Raji (cell line): ENCODE measurements around the gene OGFOD2.

Experiments
- POLR2A ChIP-seq: IDR thresholded peaks from 2 replicates; pipeline ENCODE4 v1.6.1; 2011; ENCODE audit warnings: low read depth, low read length, control low read depth; ENCODE audit not compliant: insufficient read depth

OGFOD2 gene

GRCh38 chr12:122981587-122982476 lies 6.8 kb downstream of the OGFOD2 start:
- TF ChIP-seq POLR2A = no peak

- TF ChIP-seq POLR2A = no peak
Measured at GRCh38 chr12:122982477-122982815, 7.4 kb downstream of the OGFOD2 start.

GRCh38 chr12:122982963-122983788 lies 8.1 kb downstream of the OGFOD2 start:
- no peak for TF ChIP-seq POLR2A

- TF ChIP-seq POLR2A = no peak
Measured at GRCh38 chr12:122983789-122984515, 8.9 kb downstream of the OGFOD2 start.

- no peak for TF ChIP-seq POLR2A
Measured at GRCh38 chr12:122984612-122985337, 9.7 kb downstream of the OGFOD2 start.

GRCh38 chr12:122985338-122986257 lies 10.6 kb downstream of the OGFOD2 start:
- TF ChIP-seq POLR2A = no peak

GRCh38 chr12:122986258-122986871 lies 11.3 kb downstream of the OGFOD2 start:
- no peak for TF ChIP-seq POLR2A

- TF ChIP-seq POLR2A = no peak
Measured at GRCh38 chr12:122987086-122987951, 12.3 kb downstream of the OGFOD2 start.

- TF ChIP-seq POLR2A = no peak
Measured at GRCh38 chr12:122988036-122988435, 13.0 kb downstream of the OGFOD2 start.

GRCh38 chr12:122988612-122989212 lies 13.7 kb downstream of the OGFOD2 start:
- no peak for TF ChIP-seq POLR2A

GRCh38 chr12:122989225-122989839 lies 14.3 kb downstream of the OGFOD2 start:
- TF ChIP-seq POLR2A = no peak

- TF ChIP-seq POLR2A = no peak
Measured at GRCh38 chr12:122989874-122990419, 14.9 kb downstream of the OGFOD2 start.

- no peak for TF ChIP-seq POLR2A
Measured at GRCh38 chr12:122990561-122990960, 15.5 kb downstream of the OGFOD2 start.
